ENCODE measurements around the gene SLC25A48.
A peak's percentile ranks its signal among the peaks of the same experiment; 100 is the strongest.

- TF ChIP-seq CTCF (IDR thresholded peaks at IDR 0.05) (peak; percentile 75), ZFX (IDR thresholded peaks at IDR 0.05; ENCODE audit: borderline replicate concordance) (no peak)
Observed at GRCh38 chr5:135830384-135830700, 4.1 kb upstream of the SLC25A48 start.

Data from 22Rv1 (cell line).